Kidney epithelial cell (primary cell): ENCODE measurements around the gene ADGRG1. TPM values are rescaled to one million over a fixed set of nuclear protein-coding genes. Genes with fewer than 3 reads are reported as not detected.

Experiments
- DNase-seq: peaks from one replicate; pipeline ENCODE4 v3.0.0-alpha.2; 2010; ENCODE audit warnings: low read depth
- H3K27me3 ChIP-seq: 2 replicates; pipeline ENCODE4 v1.6.0; 2011; ENCODE audit warnings: low read length; ENCODE audit not compliant: control insufficient read depth, insufficient read depth
- H3K36me3 ChIP-seq: 2 replicates; pipeline ENCODE4 v1.5.1; 2011; ENCODE audit warnings: low read length; ENCODE audit not compliant: control insufficient read depth, insufficient read depth
- H3K4me3 ChIP-seq: 2 replicates; pipeline ENCODE4 v1.5.1; 2011; ENCODE audit warnings: low read depth, mild to moderate bottlenecking, control low read depth, low read length
- total RNA-seq: library from RNA; depleted of rRNA; stranded (reverse); fragments of >200 nt; gene quantifications from 2 replicates; pipeline ENCODE4 v1.2.3, GENCODE V29; 2015
- TF ChIP-seq, protein P1 (sequence below): IDR thresholded peaks from 2 replicates; pipeline ENCODE4 v1.5.1; 2011; ENCODE audit warnings: mild to moderate bottlenecking, moderate library complexity, low read length, control low read depth, inconsistent platforms; ENCODE audit not compliant: insufficient read depth, poor library complexity, severe bottlenecking

The ADGRG1 gene
- total RNA-seq, 1 donor from 2014 or later: 150 TPM

DNA sequence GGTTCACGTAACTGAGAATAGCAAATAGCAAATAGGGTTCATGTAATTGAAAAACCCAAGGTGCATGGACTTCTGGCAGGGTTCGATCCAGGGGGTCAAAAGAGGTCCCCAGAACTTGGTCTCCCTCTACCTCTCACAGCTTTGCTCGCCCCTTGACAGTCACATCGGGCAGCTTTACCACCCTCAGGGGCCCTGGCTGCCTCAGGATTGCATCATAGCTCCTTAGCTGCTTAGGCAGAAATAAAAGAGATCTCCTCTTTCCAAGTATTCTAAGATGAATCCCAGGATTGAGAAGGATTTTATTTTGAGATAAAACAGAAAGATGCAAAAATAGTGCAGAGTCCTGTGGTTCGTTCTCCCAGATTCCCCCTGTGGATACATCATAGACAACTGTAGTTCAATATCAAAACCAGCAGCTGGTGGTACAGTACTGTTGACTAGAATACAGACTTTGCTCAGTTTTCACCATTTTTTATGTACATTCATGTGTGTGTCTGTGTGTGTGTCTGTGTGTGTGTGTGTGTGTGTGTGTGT, 52.5 kb downstream of the ADGRG1 start:
- Histone ChIP-seq H3K27me3 (peaks cover 17% of the 10 kb centered on the region), H3K4me3 (no peak overlapping the region), H3K36me3 (no peaks in the 10 kb centered on the region)
- TF ChIP-seq, protein P1, sequence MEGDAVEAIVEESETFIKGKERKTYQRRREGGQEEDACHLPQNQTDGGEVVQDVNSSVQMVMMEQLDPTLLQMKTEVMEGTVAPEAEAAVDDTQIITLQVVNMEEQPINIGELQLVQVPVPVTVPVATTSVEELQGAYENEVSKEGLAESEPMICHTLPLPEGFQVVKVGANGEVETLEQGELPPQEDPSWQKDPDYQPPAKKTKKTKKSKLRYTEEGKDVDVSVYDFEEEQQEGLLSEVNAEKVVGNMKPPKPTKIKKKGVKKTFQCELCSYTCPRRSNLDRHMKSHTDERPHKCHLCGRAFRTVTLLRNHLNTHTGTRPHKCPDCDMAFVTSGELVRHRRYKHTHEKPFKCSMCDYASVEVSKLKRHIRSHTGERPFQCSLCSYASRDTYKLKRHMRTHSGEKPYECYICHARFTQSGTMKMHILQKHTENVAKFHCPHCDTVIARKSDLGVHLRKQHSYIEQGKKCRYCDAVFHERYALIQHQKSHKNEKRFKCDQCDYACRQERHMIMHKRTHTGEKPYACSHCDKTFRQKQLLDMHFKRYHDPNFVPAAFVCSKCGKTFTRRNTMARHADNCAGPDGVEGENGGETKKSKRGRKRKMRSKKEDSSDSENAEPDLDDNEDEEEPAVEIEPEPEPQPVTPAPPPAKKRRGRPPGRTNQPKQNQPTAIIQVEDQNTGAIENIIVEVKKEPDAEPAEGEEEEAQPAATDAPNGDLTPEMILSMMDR: no peak
- DNase-seq: no peak

DNA sequence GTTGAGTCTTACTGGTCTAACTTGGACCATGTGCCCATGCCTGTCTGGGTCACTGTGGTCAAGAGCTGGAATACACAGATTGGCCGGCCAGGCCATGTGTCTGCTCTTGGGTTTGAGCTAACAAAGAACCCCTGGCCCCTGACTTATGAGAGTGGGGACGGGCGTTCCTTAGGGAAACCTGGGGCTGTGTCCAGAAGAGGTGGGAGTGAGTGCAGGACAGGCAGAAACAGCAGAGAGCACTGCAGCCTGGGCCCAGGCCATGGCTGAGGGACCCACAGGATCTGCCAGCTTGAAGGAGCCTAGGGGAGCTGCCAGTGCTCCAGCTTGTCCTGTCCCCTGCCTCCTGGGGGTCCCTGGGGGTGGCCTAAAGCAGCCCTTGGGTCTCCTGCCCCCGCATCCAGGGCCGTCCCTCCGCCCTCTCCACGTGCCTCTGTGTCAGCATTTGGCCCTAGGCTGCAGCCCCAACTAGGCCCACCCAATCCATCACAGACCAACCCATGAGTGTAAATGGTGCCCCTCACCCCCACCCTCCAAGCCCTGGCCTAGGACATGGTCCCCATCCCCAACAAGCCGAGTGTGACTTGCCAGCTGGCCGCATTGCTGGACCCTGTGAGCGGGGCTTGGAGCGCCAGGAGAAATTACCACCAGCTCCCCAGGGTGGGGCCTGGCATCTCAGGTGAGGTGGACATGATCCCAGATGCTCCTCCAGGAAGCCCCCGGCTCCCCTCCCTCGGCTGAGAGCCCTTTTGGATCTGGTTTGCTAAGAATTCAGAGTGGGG, 53.7 kb downstream of the ADGRG1 start:
- H3K27me3 ChIP-seq: peaks cover 13% of the 10 kb centered on the region
- H3K36me3 ChIP-seq: no peaks in the 10 kb centered on the region
- H3K4me3 ChIP-seq: no peak overlapping the region
- no peak for DNase-seq
- TF ChIP-seq, protein P1: no peak

DNA sequence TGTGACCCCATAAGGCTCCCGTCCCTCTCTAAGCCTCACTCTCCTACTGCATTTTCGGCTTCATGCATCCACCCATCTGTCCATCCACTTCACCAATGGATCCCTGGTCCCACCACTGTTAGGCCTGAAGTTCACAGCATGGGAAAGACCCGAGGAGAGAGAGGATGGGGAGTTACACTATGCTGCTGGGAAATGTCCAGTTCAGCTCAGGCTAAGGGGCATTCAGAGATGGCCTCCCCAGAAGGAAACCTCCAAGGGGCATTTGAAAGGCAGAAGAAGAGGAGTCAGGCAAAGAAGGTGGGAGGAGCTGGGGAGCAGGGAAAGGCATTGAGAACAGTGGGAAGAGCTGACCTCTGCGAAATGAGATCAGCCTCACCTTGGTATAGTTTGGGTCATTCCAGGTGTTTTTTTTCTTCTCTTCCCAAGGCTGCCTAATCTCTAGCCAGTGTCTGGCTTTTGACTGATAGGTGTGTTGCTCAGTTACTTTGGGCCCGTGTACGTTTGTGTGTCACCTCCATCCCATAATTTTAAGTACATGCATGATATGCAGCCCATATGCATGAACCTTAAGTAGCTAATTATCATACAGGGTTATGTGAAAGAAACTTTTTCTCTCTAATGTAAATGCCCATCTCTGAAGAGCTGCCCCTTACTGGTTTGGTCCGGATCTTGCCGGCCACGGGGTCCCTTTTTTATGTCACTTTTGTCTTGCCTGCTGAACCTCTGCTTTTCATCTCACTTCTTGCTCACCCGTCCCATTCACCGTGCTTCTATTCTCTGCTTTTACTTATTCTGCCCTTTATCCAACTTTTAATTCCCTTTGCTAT, 54.6 kb downstream of the ADGRG1 start:
- Histone ChIP-seq H3K36me3 (no peaks in the 10 kb centered on the region), H3K4me3 (no peak overlapping the region), H3K27me3 (peaks cover 9% of the 10 kb centered on the region)
- DNase-seq: no peak
- TF ChIP-seq, protein P1: no peak

DNA sequence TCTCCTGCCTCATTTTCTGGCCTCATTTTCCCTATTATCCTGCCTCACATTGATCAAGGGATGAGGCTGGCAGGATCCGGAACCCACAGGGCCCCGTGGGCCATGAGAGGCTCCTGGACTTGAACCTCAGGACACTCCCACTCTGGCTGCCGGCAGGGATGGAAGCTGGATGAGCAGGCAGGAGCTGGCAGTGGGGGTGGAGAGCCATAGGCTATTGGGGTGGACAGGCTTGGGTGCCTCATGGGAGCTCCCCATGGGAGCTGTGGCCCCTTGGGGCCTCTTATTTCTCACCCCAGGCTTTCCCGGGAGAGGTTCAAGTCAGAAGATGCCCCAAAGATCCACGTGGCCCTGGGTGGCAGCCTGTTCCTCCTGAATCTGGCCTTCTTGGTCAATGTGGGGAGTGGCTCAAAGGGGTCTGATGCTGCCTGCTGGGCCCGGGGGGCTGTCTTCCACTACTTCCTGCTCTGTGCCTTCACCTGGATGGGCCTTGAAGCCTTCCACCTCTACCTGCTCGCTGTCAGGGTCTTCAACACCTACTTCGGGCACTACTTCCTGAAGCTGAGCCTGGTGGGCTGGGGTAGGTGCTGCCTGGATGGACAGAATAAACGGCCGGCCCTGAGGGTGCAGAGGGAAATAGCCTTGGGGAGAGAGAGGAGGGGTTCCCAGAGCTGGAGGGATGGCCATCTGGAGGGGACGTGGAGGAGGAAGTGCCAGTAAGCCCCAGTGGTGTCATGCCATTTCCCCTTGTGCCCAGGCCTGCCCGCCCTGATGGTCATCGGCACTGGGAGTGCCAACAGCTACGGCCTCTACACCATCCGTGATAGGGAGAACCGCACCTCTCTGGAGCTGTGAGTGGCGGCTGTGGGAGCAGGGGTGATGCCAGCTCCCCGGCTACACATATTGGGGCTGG, 55.5 kb downstream of the ADGRG1 start:
- no peaks in the 10 kb centered on the region for H3K36me3 ChIP-seq
- no peak overlapping the region for H3K4me3 ChIP-seq
- H3K27me3 ChIP-seq: peaks cover 13% of the 10 kb centered on the region
- TF ChIP-seq, protein P1: no peak
- no peak for DNase-seq

DNA sequence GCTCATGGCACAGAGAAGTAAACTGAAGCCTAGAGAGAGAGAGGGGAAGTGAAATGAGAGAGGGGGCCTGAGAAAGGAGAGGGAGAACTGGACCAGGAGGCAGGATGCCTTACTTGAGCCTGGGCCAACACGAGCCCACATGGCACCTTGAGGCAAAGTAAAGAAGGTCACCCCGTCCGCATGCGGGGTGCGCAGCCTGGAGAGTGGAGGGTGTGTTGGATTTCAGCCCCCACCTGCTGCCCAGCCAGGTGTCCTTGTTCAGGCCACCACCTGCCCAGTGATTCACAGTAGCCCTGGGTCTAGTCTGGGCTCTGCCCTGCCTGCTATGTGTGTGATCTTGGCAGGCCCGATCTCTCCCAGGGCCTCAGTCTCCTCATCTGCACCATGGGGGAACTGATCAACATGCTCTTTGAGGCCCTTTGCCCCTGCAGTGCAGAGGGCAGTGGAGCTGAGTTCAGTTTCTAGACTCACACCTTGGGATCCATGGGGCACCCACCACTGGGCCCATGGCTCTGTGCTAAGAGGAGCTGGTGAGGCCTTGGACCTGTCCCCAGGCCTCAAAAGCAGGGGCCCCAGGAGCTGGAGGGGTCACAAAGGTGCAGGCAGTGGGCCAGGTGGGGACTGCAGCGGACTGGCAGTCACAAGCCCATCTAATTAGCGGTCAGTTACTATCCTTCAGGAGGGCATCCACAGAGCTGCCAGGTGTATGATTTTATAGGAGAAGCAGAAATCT, 56.4 kb downstream of the ADGRG1 start:
- Histone ChIP-seq H3K27me3 (peaks cover 11% of the 10 kb centered on the region), H3K4me3 (no peak overlapping the region), H3K36me3 (no peaks in the 10 kb centered on the region)
- DNase-seq: no peak
- TF ChIP-seq, protein P1: no peak
